Measurements from ENCODE around the gene ACOT12.
"Not testable (repeated sequence)": the region's sequence is repeated elsewhere in the genome, so short reads cannot be mapped to it uniquely, and the experiment has no call there.

The ACOT12 gene

GRCh38 chr5:81310402-81311063 is 83.4 kb downstream of the ACOT12 start:
- Histone ChIP-seq H3K4me3 (ENCODE audit: low read depth in 1 of 2, low read length in 2 of 2) (no peak overlapping the region), H3K9ac (ENCODE audit: low read length) (no peak overlapping the region), H3K27me3 (ENCODE audit: control insufficient read depth in 1 of 2, insufficient read depth in 2 of 2, low read length in 2 of 2) (no peaks in the 10 kb centered on the region), H3K27ac (ENCODE audit: low read depth, low read length) (no peak overlapping the region), H3K4me1 (ENCODE audit: insufficient read depth, low read length) (no peaks in the 10 kb centered on the region), H3K36me3 (ENCODE audit: insufficient read depth, low read length) (peaks cover 36% of the 10 kb centered on the region), H3K9me3 (ENCODE audit: low read length) (no peaks in the 10 kb centered on the region)

- Histone ChIP-seq H3K9ac (ENCODE audit: low read length) (no peak overlapping the region), H3K27ac (ENCODE audit: low read depth, low read length) (no peak overlapping the region), H3K27me3 (ENCODE audit: control insufficient read depth in 1 of 2, insufficient read depth in 2 of 2, low read length in 2 of 2) (no peaks in the 10 kb centered on the region), H3K4me1 (ENCODE audit: insufficient read depth, low read length) (no peaks in the 10 kb centered on the region), H3K4me3 (ENCODE audit: low read depth in 1 of 2, low read length in 2 of 2) (no peak overlapping the region), H3K9me3 (ENCODE audit: low read length) (no peaks in the 10 kb centered on the region), H3K36me3 (ENCODE audit: insufficient read depth, low read length) (peaks cover 42% of the 10 kb centered on the region)
These were observed 85.1 kb downstream of the ACOT12 start for GRCh38 chr5:81308836-81309235.

- Histone ChIP-seq H3K4me3 (ENCODE audit: low read depth in 1 of 2, low read length in 2 of 2) (no peak overlapping the region), H3K27me3 (ENCODE audit: control insufficient read depth in 1 of 2, insufficient read depth in 2 of 2, low read length in 2 of 2) (no peaks in the 10 kb centered on the region), H3K9ac (ENCODE audit: low read length) (no peak overlapping the region), H3K9me3 (ENCODE audit: low read length) (no peaks in the 10 kb centered on the region), H3K36me3 (ENCODE audit: insufficient read depth, low read length) (peaks cover 23% of the 10 kb centered on the region), H3K4me1 (ENCODE audit: insufficient read depth, low read length) (peaks cover 9% of the 10 kb centered on the region), H3K27ac (ENCODE audit: low read depth, low read length) (no peak overlapping the region)
These were observed 88.1 kb downstream of the ACOT12 start for GRCh38 chr5:81305785-81306184.

- no peak overlapping the region for H3K9ac ChIP-seq (ENCODE audit: low read length)
- peaks cover 6% of the 10 kb centered on the region for H3K36me3 ChIP-seq (ENCODE audit: insufficient read depth, low read length)
- H3K27me3 ChIP-seq (ENCODE audit: control insufficient read depth in 1 of 2, insufficient read depth in 2 of 2, low read length in 2 of 2), result no peaks in the 10 kb centered on the region
- no peak overlapping the region for H3K4me3 ChIP-seq (ENCODE audit: low read depth in 1 of 2, low read length in 2 of 2)
- peaks cover 26% of the 10 kb centered on the region for H3K4me1 ChIP-seq (ENCODE audit: insufficient read depth, low read length)
- no peak overlapping the region for H3K27ac ChIP-seq (ENCODE audit: low read depth, low read length)
- no peaks in the 10 kb centered on the region for H3K9me3 ChIP-seq (ENCODE audit: low read length)
These were observed 90.4 kb downstream of the ACOT12 start for GRCh38 chr5:81303563-81303962.

- Histone ChIP-seq H3K27ac (ENCODE audit: low read depth, low read length) (no peak overlapping the region), H3K4me1 (ENCODE audit: insufficient read depth, low read length) (peaks cover 26% of the 10 kb centered on the region), H3K9ac (ENCODE audit: low read length) (no peak overlapping the region), H3K9me3 (ENCODE audit: low read length) (no peaks in the 10 kb centered on the region), H3K4me3 (ENCODE audit: low read depth in 1 of 2, low read length in 2 of 2) (peak overlapping the region in 1 of 2 donors; percentile 95), H3K36me3 (ENCODE audit: insufficient read depth, low read length) (peaks cover 6% of the 10 kb centered on the region), H3K27me3 (ENCODE audit: control insufficient read depth in 1 of 2, insufficient read depth in 2 of 2, low read length in 2 of 2) (no peaks in the 10 kb centered on the region)
These were observed 91.3 kb downstream of the ACOT12 start for GRCh38 chr5:81302596-81302995.

- Histone ChIP-seq H3K27ac (ENCODE audit: low read depth, low read length) (peak within 1 kb of the TSS; percentile 89), H3K9ac (ENCODE audit: low read length) (peak within 1 kb of the TSS; percentile 99), H3K27me3 (ENCODE audit: control insufficient read depth in 1 of 2, insufficient read depth in 2 of 2, low read length in 2 of 2) (no peaks in the 10 kb centered on the region), H3K4me1 (ENCODE audit: insufficient read depth, low read length) (peaks cover 26% of the 10 kb centered on the region), H3K9me3 (ENCODE audit: low read length) (no peaks in the 10 kb centered on the region), H3K4me3 (ENCODE audit: low read depth in 1 of 2, low read length in 2 of 2) (peak within 1 kb of the TSS; percentile 84 to 95), H3K36me3 (ENCODE audit: insufficient read depth, low read length) (peaks cover 6% of the 10 kb centered on the region)
These were observed 92.5 kb downstream of the ACOT12 start, which contains the start of gene ZCCHC9 for GRCh38 chr5:81301271-81302015. Gene ZCCHC9 (plus strand): TSS chr5:81301587. CDS start chr5:81304758, 3,171 bp downstream.

- Histone ChIP-seq H3K27ac (ENCODE audit: low read depth, low read length) (peak overlapping the region; percentile 89), H3K4me1 (ENCODE audit: insufficient read depth, low read length) (peaks cover 26% of the 10 kb centered on the region), H3K36me3 (ENCODE audit: insufficient read depth, low read length) (peaks cover 6% of the 10 kb centered on the region), H3K27me3 (ENCODE audit: control insufficient read depth in 1 of 2, insufficient read depth in 2 of 2, low read length in 2 of 2) (no peaks in the 10 kb centered on the region), H3K9ac (ENCODE audit: low read length) (peak overlapping the region; percentile 99), H3K9me3 (ENCODE audit: low read length) (no peaks in the 10 kb centered on the region), H3K4me3 (ENCODE audit: low read depth in 1 of 2, low read length in 2 of 2) (peak overlapping the region; percentile 84 to 95)
These were observed 93.0 kb downstream of the ACOT12 start for GRCh38 chr5:81300921-81301270.

GRCh38 chr5:81297531-81297930 is 96.4 kb downstream of the ACOT12 start:
- H3K9ac ChIP-seq (ENCODE audit: low read length), result no peak overlapping the region
- peaks cover 24% of the 10 kb centered on the region for H3K4me1 ChIP-seq (ENCODE audit: insufficient read depth, low read length)
- no peaks in the 10 kb centered on the region for H3K27me3 ChIP-seq (ENCODE audit: control insufficient read depth in 1 of 2, insufficient read depth in 2 of 2, low read length in 2 of 2)
- H3K36me3 ChIP-seq (ENCODE audit: insufficient read depth, low read length), result no peaks in the 10 kb centered on the region
- no peak overlapping the region for H3K4me3 ChIP-seq (ENCODE audit: low read depth in 1 of 2, low read length in 2 of 2)
- H3K27ac ChIP-seq (ENCODE audit: low read depth, low read length), result no peak overlapping the region
- no peaks in the 10 kb centered on the region for H3K9me3 ChIP-seq (ENCODE audit: low read length)

- not testable (repeated sequence) for H3K4me3 ChIP-seq (ENCODE audit: low read depth in 1 of 2, low read length in 2 of 2); H3K9me3 ChIP-seq (ENCODE audit: low read length); H3K4me1 ChIP-seq (ENCODE audit: insufficient read depth, low read length); H3K9ac ChIP-seq (ENCODE audit: low read length); H3K36me3 ChIP-seq (ENCODE audit: insufficient read depth, low read length); H3K27me3 ChIP-seq (ENCODE audit: control insufficient read depth in 1 of 2, insufficient read depth in 2 of 2, low read length in 2 of 2); H3K27ac ChIP-seq (ENCODE audit: low read depth, low read length)
These were observed 99.9 kb downstream of the ACOT12 start for GRCh38 chr5:81294021-81294420.

GRCh38 chr5:81292130-81292529 is 101.8 kb downstream of the ACOT12 start:
- Histone ChIP-seq H3K4me1 (ENCODE audit: insufficient read depth, low read length) (no peaks in the 10 kb centered on the region), H3K36me3 (ENCODE audit: insufficient read depth, low read length) (no peaks in the 10 kb centered on the region), H3K27ac (ENCODE audit: low read depth, low read length) (no peak overlapping the region), H3K27me3 (ENCODE audit: control insufficient read depth in 1 of 2, insufficient read depth in 2 of 2, low read length in 2 of 2) (no peaks in the 10 kb centered on the region), H3K9me3 (ENCODE audit: low read length) (no peaks in the 10 kb centered on the region), H3K9ac (ENCODE audit: low read length) (no peak overlapping the region), H3K4me3 (ENCODE audit: low read depth in 1 of 2, low read length in 2 of 2) (no peak overlapping the region)

GRCh38 chr5:81290146-81290545 is 103.8 kb downstream of the ACOT12 start:
- no peak overlapping the region for H3K27ac ChIP-seq (ENCODE audit: low read depth, low read length)
- no peak overlapping the region for H3K9ac ChIP-seq (ENCODE audit: low read length)
- H3K9me3 ChIP-seq (ENCODE audit: low read length), result no peaks in the 10 kb centered on the region
- H3K27me3 ChIP-seq (ENCODE audit: control insufficient read depth in 1 of 2, insufficient read depth in 2 of 2, low read length in 2 of 2), result no peaks in the 10 kb centered on the region
- no peaks in the 10 kb centered on the region for H3K36me3 ChIP-seq (ENCODE audit: insufficient read depth, low read length)
- H3K4me1 ChIP-seq (ENCODE audit: insufficient read depth, low read length), result no peaks in the 10 kb centered on the region
- H3K4me3 ChIP-seq (ENCODE audit: low read depth in 1 of 2, low read length in 2 of 2), result no peak overlapping the region

GRCh38 chr5:81288021-81288433 is 105.9 kb downstream of the ACOT12 start:
- no peak overlapping the region for H3K27ac ChIP-seq (ENCODE audit: low read depth, low read length)
- no peaks in the 10 kb centered on the region for H3K4me1 ChIP-seq (ENCODE audit: insufficient read depth, low read length)
- H3K4me3 ChIP-seq (ENCODE audit: low read depth in 1 of 2, low read length in 2 of 2), result no peak overlapping the region
- no peaks in the 10 kb centered on the region for H3K27me3 ChIP-seq (ENCODE audit: control insufficient read depth in 1 of 2, insufficient read depth in 2 of 2, low read length in 2 of 2)
- no peaks in the 10 kb centered on the region for H3K36me3 ChIP-seq (ENCODE audit: insufficient read depth, low read length)
- H3K9ac ChIP-seq (ENCODE audit: low read length), result no peak overlapping the region
- no peaks in the 10 kb centered on the region for H3K9me3 ChIP-seq (ENCODE audit: low read length)
